GM21529 (cell line): ENCODE data around the gene CCNQ.
A peak's percentile ranks its signal among the peaks of the same experiment; 100 is the strongest.

Experiments
- ATAC-seq: cut with Tn5 transposase; IDR thresholded peaks from one replicate; pipeline ENCODE4 v1.9.1; 2021; ENCODE audit not compliant: unreplicated experiment

Gene CCNQ

GRCh38 chrX:153546386-153546785 lies 52.6 kb downstream of the CCNQ start:
- no peak for ATAC-seq

- no peak for ATAC-seq
These were observed 54.2 kb downstream of the CCNQ start for GRCh38 chrX:153544727-153545126.

- no peak for ATAC-seq
These were observed 59.0 kb downstream of the CCNQ start for GRCh38 chrX:153539979-153540358.

GRCh38 chrX:153539171-153539978 lies 59.6 kb downstream of the CCNQ start:
- peak; percentile 80 for ATAC-seq

- ATAC-seq: no peak
These were observed 60.5 kb downstream of the CCNQ start for GRCh38 chrX:153538424-153538823.
